Right ventricle myocardium superior (tissue), 1 donor: ENCODE data around the gene PVRIG. TPM values are rescaled to one million over a fixed set of nuclear protein-coding genes. Genes with fewer than 3 reads are reported as not detected.
"Not testable (repeated sequence)": the region's sequence is repeated elsewhere in the genome, so short reads cannot be mapped to it uniquely, and the experiment has no call there.

ENCODE experiments used
- ATAC-seq: fragments of 200-7000 bp; cut with Tn5 transposase; one replicate; pipeline ENCODE4 v1.9.1; 2020; ENCODE audit warnings: mild to moderate bottlenecking; ENCODE audit not compliant: poor library complexity
- DNase-seq: peaks from one replicate; pipeline ENCODE4 v3.0.0-alpha.2; 2020
- intact Hi-C: fragments of 100-400 bp; cut with DNase I; formaldehyde crosslinking; loops from one replicate; pipeline ENCODE4 v1.11.2; 2022
- total RNA-seq: library from RNA; stranded (reverse); fragmentation: NEBNext Ultra II Directional; extraction: Animal tissue kit (Norgen Biotek cat#: 25700); gene quantifications from one replicate; pipeline ENCODE4 v1.2.1, GENCODE V29; 2021
- donor health status: DM: no; HTN: yes; CAD: no; lungs with severe emphysema.

PVRIG gene
- total RNA-seq, 1 donor from 2014 or later: not detected

GRCh38 chr7:100264669-100265165, 45.0 kb downstream of the PVRIG start:
- intact Hi-C loops, ATAC-seq, DNase-seq: not testable (repeated sequence)

- intact Hi-C loops, DNase-seq: not testable (repeated sequence)
- ATAC-seq: peak; percentile 38
These were observed 46.1 kb downstream of the PVRIG start for GRCh38 chr7:100265851-100266250.

DNA sequence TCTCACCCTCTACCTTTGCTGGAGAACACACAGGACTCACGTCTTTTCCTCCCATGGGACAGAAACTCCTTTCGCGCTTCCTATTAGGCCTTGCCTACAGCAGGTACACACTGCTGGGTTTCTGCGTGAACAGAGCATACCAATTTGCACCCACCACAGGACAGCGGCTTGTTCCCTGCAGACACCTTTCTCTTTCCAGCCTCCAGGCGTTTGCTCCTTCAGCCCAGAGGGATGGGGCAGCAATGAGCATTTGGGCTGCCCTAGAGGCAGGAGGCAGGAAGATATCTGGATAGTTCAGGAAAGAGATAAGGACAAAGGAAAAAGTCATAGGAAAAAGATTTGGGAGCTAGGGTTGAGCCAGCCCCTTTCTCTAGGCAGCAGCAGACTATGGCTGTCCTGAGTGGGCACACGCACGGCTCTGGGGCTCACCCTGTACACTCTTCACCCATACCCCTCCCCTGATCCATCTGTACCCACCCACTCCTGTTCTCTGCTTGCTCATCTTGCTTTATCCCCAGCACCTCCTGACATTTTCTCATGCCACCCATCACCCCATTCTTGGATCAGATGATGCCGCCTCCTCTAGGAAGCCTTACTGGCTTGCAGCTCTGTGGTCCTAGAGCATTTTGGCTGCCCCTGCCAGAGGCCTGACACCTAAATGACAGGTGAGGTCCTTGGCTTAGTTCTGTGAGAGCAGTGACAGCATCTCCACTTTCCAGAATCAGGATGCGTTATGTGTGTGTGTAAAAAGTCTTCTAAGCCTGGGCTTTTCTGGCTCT, 47.0 kb downstream of the PVRIG start:
- intact Hi-C loops: no loop called here
- DNase-seq: no peak
- no peak for ATAC-seq

DNA sequence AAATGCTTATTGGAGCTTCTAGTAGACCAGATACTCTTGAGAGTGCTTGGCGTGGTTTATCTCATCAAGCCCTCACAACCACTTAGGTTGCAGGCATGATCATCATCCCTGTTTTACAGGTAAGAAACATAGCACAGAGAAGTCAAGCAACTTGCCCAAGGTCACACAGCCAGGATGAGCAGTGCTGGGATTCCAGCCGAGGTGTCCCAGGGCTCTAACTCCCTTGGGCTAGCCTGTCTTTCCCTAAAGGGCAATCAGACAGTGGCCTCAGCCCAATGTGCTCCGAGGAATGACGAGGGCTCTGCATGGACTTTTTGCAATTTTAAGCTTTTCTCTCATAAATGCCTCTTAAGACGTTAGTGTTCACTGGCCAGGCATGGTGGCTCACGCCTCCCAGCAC, 47.9 kb downstream of the PVRIG start:
- ATAC-seq: no peak
- intact Hi-C loops: no loop called here
- DNase-seq: no peak

GRCh38 chr7:100268882-100269281, 49.1 kb downstream of the PVRIG start:
- ATAC-seq, DNase-seq, intact Hi-C loops: not testable (repeated sequence)

DNA sequence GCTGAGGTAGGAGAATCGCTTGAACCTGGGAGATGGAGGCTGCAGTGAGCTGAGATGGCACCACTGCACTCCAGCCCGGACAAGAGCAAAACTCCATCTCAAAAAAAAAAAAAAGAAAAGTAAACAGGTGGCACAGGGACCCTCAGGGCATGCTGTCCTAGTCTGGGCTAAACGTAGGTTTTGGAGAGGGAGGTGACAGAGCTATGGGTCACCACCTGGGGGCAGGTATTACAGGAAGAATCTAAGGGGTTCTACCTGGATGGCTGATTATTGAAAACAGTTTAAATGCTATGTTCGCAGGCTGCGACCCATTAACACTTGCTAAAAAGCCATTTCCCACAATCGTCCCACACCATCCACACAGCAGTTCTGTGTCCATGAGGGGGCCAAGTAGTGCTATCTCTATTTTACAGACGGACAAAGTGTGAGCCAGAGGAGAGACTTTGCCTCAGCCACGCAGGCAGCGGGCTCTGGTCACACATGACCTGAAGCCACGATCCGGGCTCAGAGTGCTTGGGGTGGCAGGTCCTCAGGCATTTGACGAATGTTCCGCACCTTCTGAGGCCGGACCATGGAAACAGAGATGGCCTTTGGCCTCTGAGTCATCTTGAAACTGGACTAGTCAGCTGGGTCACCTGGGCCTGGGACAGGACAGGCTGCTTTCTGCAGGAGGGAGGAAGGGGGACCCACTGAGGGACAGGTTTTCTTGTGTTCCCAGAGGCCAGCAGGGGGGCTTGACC, 49.7 kb downstream of the PVRIG start:
- DNase-seq, intact Hi-C loops, ATAC-seq: not testable (repeated sequence)

DNA sequence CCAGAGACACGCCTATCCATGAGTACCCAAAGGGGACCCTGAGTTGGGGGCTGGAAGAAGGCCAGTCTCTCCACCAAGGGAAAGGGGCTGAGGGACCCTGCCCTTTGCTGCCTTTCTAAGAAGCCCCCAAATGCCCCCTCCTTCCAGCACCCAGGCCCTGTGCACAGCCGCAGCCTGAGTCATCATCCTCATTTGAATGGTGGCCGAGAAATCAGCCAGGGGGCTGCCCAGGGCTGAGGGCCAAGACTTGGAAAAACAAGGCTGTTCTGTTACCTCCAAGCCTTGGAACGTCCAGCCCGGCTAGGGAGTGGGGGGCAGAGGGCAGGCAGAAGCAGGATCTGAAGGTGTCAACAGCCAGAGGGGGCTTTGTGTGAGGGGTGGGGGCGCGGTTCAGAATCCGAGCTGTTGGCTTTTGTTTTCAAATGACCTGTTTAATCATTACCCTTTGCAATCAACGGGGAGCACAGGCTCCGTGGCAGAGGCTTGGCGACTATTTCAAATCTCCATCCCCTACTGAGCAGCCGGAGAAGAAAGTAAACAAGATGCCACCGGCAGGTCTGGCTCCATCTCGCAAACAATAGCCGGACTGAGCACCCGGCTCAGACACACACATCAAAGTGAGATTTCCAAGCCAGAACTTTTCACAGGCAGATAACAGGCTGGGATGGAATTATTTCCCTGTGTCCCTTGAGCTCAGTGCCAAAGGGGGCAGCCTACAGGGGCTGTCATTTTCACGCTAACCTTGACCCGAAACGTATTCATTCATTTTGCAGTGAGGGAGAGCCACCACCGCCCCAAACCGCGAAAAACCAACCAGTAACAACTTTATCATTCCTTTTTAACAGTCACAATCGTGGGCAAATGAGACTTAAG, 50.5 kb downstream of the PVRIG start:
- DNase-seq, ATAC-seq, intact Hi-C loops: not testable (repeated sequence)

Other genes with a start within 250 kb of the PVRIG start
- 113 TPM for gene AZGP1, start 243.9 kb upstream of the PVRIG start, total RNA-seq
- 30.3 TPM for gene ZKSCAN1, start 204.4 kb upstream of the PVRIG start, total RNA-seq
- gene ZSCAN21, start 170.2 kb upstream of the PVRIG start, total RNA-seq: 6.9 TPM
- 12.0 TPM for gene ZNF3, start 138.2 kb upstream of the PVRIG start, total RNA-seq
- 107 TPM for gene COPS6, start 131.0 kb upstream of the PVRIG start, total RNA-seq
- gene MCM7, start 118.6 kb upstream of the PVRIG start, total RNA-seq: 21.6 TPM
- 13.4 TPM for gene AP4M1, start 118.3 kb upstream of the PVRIG start, total RNA-seq
- gene TAF6, start 100.6 kb upstream of the PVRIG start, total RNA-seq: 35.8 TPM
- 9.5 TPM for gene CNPY4, start 100.3 kb upstream of the PVRIG start, total RNA-seq
- gene MBLAC1, start 93.0 kb upstream of the PVRIG start, total RNA-seq: 2.6 TPM
- 121 TPM for gene LAMTOR4, start 71.0 kb upstream of the PVRIG start, total RNA-seq
- gene TRAPPC14, start 61.2 kb upstream of the PVRIG start, total RNA-seq: 7.5 TPM
- gene GAL3ST4, start 51.3 kb upstream of the PVRIG start, total RNA-seq: 1.7 TPM
- 0.13 TPM for gene GPC2, start 42.6 kb upstream of the PVRIG start, total RNA-seq
- gene STAG3, start 42.0 kb upstream of the PVRIG start, total RNA-seq: 0.94 TPM
- not detected for gene SPDYE3, start 87.8 kb downstream of the PVRIG start, total RNA-seq
- 8.8 TPM for gene PILRB, start 138.2 kb downstream of the PVRIG start, total RNA-seq
- 3.6 TPM for gene PILRA, start 153.5 kb downstream of the PVRIG start, total RNA-seq
- gene ZCWPW1, start 208.8 kb downstream of the PVRIG start, total RNA-seq: 5.4 TPM
- 22.2 TPM for gene MEPCE, start 209.9 kb downstream of the PVRIG start, total RNA-seq
- gene PPP1R35, start 216.5 kb downstream of the PVRIG start, total RNA-seq: 10.9 TPM
- gene SPACDR, start 244.3 kb downstream of the PVRIG start, total RNA-seq: 0.81 TPM